Panc1 (cell line): ENCODE data around the gene NR1I3. TPM values are rescaled to one million over a fixed set of nuclear protein-coding genes. Genes with fewer than 3 reads are reported as not detected.

Source experiments
- ATAC-seq: fragments of 200-7000 bp; cut with Tn5 transposase; 2 replicates; pipeline ENCODE4 v1.9.1; 2020; ENCODE audit warnings: mild to moderate bottlenecking, moderate library complexity
- BruUV-seq: library from RNA; stranded (reverse); fragments of 400-500 nt; replicated peaks from 2 replicates; lab custom pipeline; 2021; lab: Mats Ljungman, UMichigan
- CTCF ChIA-PET: fragments of 300-600 bp; sonication (Branson Sonifier 250); formaldehyde crosslinking; loops from one replicate; lab custom pipeline; 2022; ENCODE audit warnings: antibody characterized with exemption; lab: Charles Lee
- POLR2A ChIA-PET: fragments of 300-600 bp; sonication (Branson Sonifier 250); formaldehyde crosslinking; loops from one replicate; lab custom pipeline; 2022; ENCODE audit warnings: antibody characterized with exemption; lab: Charles Lee
- DNase-seq: peaks from one replicate; pipeline ENCODE4 v3.0.0-alpha.2; 2010; ENCODE audit warnings: low read depth, low spot score
- H3K27ac ChIP-seq: 2 replicates; pipeline ENCODE4 v1.5.1; 2011; ENCODE audit warnings: mild to moderate bottlenecking, low read length, inconsistent platforms
- H3K27me3 ChIP-seq: fragments of 200-500 bp; sonication (Bioruptor generic); 2 replicates; pipeline ENCODE4 v1.6.0; 2014; ENCODE audit warnings: low read length, inconsistent platforms; ENCODE audit not compliant: control insufficient read depth, insufficient read depth
- H3K36me3 ChIP-seq: fragments of 200-500 bp; sonication (Bioruptor generic); 2 replicates; pipeline ENCODE4 v1.5.1; 2014; ENCODE audit warnings: inconsistent platforms, mild to moderate bottlenecking, low read length, moderate library complexity; ENCODE audit not compliant: control insufficient read depth, insufficient read depth
- H3K4me1 ChIP-seq: 2 replicates; pipeline ENCODE4 v1.5.1; 2011; ENCODE audit warnings: inconsistent platforms, mild to moderate bottlenecking, low read length, moderate library complexity; ENCODE audit not compliant: control insufficient read depth, insufficient read depth
- H3K4me3 ChIP-seq, 2 experiments: 2 replicates each; pipeline ENCODE4 v1.5.1; 2011 to 2012; ENCODE audit warnings: low read depth in 2 of 2, low read length in 2 of 2, mild to moderate bottlenecking in 2 of 2, inconsistent platforms in 1 of 2, moderate library complexity in 1 of 2
- H3K9me3 ChIP-seq: fragments of 200-500 bp; sonication (Bioruptor generic); 2 replicates; pipeline ENCODE4 v1.5.1; 2014; ENCODE audit warnings: low read depth, mild to moderate bottlenecking, inconsistent platforms, low read length, moderate library complexity; ENCODE audit not compliant: control insufficient read depth, insufficient read depth
- POLR2AphosphoS5 ChIP-seq: IDR thresholded peaks from 2 replicates; pipeline ENCODE4 v1.6.1; 2012; ENCODE audit warnings: mild to moderate bottlenecking, low read depth, low read length, moderate library complexity
- SIN3A ChIP-seq: IDR thresholded peaks from 2 replicates; pipeline ENCODE4 v1.6.1; 2012; ENCODE audit warnings: low read depth, mild to moderate bottlenecking, low read length, moderate library complexity, borderline replicate concordance; ENCODE audit not compliant: insufficient read depth
- TCF7L2 ChIP-seq: IDR thresholded peaks from 2 replicates; pipeline ENCODE4 v1.6.1; 2011; ENCODE audit warnings: mild to moderate bottlenecking, low read depth, low read length, inconsistent platforms
- in situ Hi-C: cut with HindIII; loops from 2 replicates; pipeline ENCODE4 v1.10.0; 2016; ENCODE audit warnings: low sequenced_read_pairs, low pct_unique_long_range_greater_than_20kb
- intact Hi-C: fragments of 100-400 bp; cut with micrococcal nuclease; formaldehyde crosslinking; loops from one replicate; pipeline ENCODE4 v1.10.0; 2022; ENCODE audit not compliant: unreplicated experiment
- total RNA-seq: library from RNA; stranded (reverse); gene quantifications from one replicate; pipeline ENCODE4 v1.2.1, GENCODE V29; 2021; ENCODE audit not compliant: unreplicated experiment
- TF ChIP-seq, protein P1 (sequence below): fragments of 450-650 bp; IDR thresholded peaks from 2 replicates; pipeline ENCODE4 v1.5.1; 2017; ENCODE audit warnings: mild to moderate bottlenecking
- TF ChIP-seq, protein P2 (sequence below), 2 experiments: IDR thresholded peaks; 2 replicates each; pipeline ENCODE4 v1.6.1; 2011 to 2012; ENCODE audit warnings: low read depth in 2 of 2, control low read depth in 1 of 2, low read length in 1 of 2, mild to moderate bottlenecking in 1 of 2, moderate library complexity in 1 of 2; ENCODE audit not compliant: insufficient read depth in 1 of 2

Gene NR1I3
- total RNA-seq, 1 experiment from 2014 or later, result not detected

DNA sequence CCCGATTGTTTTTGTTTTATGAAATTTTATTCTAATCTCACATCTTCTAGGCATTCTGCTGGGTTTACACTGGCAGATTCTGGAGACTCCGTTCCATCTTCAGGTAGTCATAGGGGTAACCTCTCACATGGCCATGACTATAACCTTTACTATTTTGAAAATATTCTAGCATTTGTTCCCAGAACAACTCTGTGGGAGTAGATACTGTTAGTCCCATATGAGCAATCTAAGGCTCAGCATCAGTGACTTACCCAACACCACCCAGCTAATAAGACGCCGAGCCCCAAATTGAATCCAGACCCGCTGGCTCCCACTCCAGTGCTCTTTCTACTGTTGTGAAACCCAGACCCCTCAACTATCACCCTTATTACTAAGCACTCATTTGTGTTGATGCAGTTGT is 49.0 kb downstream of the NR1I3 start:
- no peak for ATAC-seq
- DNase-seq, result no peak
- ChIA-PET CTCF (no interaction called here), POLR2A (no interaction called here)
- Histone ChIP-seq H3K4me3 (no peak overlapping the region), H3K36me3 (no peaks in the 10 kb centered on the region), H3K4me1 (no peaks in the 10 kb centered on the region), H3K27me3 (no peaks in the 10 kb centered on the region), H3K9me3 (no peaks in the 10 kb centered on the region), H3K27ac (no peak overlapping the region)
- intact Hi-C loops, result no loop called here
- BruUV-seq, result no TSS peak
- in situ Hi-C loops, result no loop called here
- TF ChIP-seq, protein P1, sequence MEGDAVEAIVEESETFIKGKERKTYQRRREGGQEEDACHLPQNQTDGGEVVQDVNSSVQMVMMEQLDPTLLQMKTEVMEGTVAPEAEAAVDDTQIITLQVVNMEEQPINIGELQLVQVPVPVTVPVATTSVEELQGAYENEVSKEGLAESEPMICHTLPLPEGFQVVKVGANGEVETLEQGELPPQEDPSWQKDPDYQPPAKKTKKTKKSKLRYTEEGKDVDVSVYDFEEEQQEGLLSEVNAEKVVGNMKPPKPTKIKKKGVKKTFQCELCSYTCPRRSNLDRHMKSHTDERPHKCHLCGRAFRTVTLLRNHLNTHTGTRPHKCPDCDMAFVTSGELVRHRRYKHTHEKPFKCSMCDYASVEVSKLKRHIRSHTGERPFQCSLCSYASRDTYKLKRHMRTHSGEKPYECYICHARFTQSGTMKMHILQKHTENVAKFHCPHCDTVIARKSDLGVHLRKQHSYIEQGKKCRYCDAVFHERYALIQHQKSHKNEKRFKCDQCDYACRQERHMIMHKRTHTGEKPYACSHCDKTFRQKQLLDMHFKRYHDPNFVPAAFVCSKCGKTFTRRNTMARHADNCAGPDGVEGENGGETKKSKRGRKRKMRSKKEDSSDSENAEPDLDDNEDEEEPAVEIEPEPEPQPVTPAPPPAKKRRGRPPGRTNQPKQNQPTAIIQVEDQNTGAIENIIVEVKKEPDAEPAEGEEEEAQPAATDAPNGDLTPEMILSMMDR, result no peak
- TF ChIP-seq TCF7L2, result no peak
- no peak for TF ChIP-seq POLR2AphosphoS5
- TF ChIP-seq, protein P2, sequence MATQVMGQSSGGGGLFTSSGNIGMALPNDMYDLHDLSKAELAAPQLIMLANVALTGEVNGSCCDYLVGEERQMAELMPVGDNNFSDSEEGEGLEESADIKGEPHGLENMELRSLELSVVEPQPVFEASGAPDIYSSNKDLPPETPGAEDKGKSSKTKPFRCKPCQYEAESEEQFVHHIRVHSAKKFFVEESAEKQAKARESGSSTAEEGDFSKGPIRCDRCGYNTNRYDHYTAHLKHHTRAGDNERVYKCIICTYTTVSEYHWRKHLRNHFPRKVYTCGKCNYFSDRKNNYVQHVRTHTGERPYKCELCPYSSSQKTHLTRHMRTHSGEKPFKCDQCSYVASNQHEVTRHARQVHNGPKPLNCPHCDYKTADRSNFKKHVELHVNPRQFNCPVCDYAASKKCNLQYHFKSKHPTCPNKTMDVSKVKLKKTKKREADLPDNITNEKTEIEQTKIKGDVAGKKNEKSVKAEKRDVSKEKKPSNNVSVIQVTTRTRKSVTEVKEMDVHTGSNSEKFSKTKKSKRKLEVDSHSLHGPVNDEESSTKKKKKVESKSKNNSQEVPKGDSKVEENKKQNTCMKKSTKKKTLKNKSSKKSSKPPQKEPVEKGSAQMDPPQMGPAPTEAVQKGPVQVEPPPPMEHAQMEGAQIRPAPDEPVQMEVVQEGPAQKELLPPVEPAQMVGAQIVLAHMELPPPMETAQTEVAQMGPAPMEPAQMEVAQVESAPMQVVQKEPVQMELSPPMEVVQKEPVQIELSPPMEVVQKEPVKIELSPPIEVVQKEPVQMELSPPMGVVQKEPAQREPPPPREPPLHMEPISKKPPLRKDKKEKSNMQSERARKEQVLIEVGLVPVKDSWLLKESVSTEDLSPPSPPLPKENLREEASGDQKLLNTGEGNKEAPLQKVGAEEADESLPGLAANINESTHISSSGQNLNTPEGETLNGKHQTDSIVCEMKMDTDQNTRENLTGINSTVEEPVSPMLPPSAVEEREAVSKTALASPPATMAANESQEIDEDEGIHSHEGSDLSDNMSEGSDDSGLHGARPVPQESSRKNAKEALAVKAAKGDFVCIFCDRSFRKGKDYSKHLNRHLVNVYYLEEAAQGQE (IDR thresholded peaks at IDR 0.05; ENCODE audit: insufficient read depth in 1 of 2, low read depth in 2 of 2, low read length in 1 of 2), result no peak
- TF ChIP-seq SIN3A, result no peak

DNA sequence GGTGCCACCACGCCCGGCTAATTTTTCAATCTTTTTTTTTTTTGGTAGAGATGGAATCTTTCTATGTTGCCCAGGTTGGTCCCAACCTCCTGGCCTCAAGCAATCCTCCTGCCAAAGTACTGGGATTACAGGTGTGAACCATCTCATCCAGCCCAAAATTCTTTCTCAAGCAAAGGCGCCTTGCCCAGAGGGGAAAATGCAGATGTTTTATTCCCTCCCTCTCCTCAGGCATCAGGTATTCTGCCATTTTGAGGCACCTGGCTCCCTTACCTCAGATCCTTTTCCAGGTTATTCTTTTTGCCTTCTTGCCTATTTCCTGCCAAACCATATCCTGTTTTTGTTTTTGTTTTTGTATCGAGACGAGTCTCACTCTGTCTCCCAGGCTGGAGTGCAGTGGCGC is 49.6 kb downstream of the NR1I3 start:
- CTCF ChIA-PET, result no interaction called here
- H3K27me3 ChIP-seq, result no peaks in the 10 kb centered on the region
- in situ Hi-C loops, result no loop called here
- no peak overlapping the region for H3K4me3 ChIP-seq
- H3K27ac ChIP-seq, result no peak overlapping the region
- no peaks in the 10 kb centered on the region for H3K4me1 ChIP-seq
- BruUV-seq, result no TSS peak
- no peak for DNase-seq
- H3K9me3 ChIP-seq, result no peaks in the 10 kb centered on the region
- TF ChIP-seq, protein P2 (IDR thresholded peaks at IDR 0.05; ENCODE audit: insufficient read depth in 1 of 2, low read depth in 2 of 2, low read length in 1 of 2), result no peak
- TF ChIP-seq SIN3A, result no peak
- no peak for TF ChIP-seq TCF7L2
- TF ChIP-seq, protein P1, result no peak
- intact Hi-C loops, result no loop called here
- no peaks in the 10 kb centered on the region for H3K36me3 ChIP-seq
- POLR2A ChIA-PET, result interaction anchor here (0.7 kb wide), 1 partner anchor 189 kb away, joined by 10 read pairs; no protein-coding TSS in a partner anchor
- no peak for ATAC-seq
